HG02678 (cell line): ENCODE results near the gene FTL.
A peak's percentile ranks its signal among the peaks of the same experiment; 100 is the strongest.

ENCODE experiments used
- ATAC-seq: cut with Tn5 transposase; IDR thresholded peaks from one replicate; pipeline ENCODE4 v1.9.1; 2021; ENCODE audit warnings: mild to moderate bottlenecking, moderate library complexity; ENCODE audit not compliant: unreplicated experiment

The FTL gene

GRCh38 chr19:48945415-48945814 is 19.7 kb upstream of the FTL start:
- ATAC-seq = no peak

GRCh38 chr19:48945817-48946216 is 19.3 kb upstream of the FTL start:
- ATAC-seq = no peak

GRCh38 chr19:48946463-48947257 is 18.4 kb upstream of the FTL start:
- no peak for ATAC-seq

DNA sequence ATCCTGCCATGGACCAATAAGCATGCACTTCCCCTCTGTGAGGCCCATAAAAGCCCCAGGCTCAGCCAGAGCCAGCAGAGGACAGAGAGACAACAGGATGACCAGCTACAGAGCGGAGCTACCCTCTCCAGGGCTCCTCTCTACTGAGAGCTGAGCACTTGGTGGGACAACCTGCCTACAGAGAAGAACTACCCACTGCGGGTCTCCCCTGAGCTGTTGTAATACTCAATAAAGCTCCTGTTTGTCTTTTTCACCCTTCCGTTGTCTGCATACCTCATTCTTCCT is 17.9 kb upstream of the FTL start:
- no peak for ATAC-seq

DNA sequence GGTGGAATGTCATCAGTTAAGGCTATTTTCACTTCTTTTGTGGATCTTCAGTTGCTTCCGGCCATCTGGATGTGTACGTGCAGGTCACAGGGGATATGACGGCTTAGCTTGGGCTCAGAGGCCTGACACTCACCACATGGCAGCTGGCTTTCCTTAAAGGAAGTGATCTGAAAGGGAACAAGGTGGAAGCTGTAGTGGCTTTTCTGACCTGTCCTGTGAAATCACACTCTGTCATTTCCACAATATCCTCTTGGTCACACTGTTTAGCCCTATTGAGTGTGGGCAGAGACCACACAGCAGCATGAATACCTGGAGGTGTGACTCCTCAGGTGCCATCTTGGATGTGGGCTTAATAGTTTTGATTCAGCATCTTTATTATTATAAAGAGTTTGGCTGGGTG is 14.9 kb upstream of the FTL start:
- no peak for ATAC-seq

- no peak for ATAC-seq
Observed at GRCh38 chr19:48950830-48951519, 14.1 kb upstream of the FTL start.

GRCh38 chr19:48953141-48953540 is 12.0 kb upstream of the FTL start:
- no peak for ATAC-seq

GRCh38 chr19:48953990-48954594 is 11.0 kb upstream of the FTL start:
- no peak for ATAC-seq

- ATAC-seq = peak; percentile 91
Observed at GRCh38 chr19:48954595-48955307, 10.4 kb upstream of the FTL start, which contains the start of gene BAX. Gene BAX, plus strand, starts transcription at chr19:48954875. Its CDS starts 54 bp downstream, at chr19:48954929.

DNA sequence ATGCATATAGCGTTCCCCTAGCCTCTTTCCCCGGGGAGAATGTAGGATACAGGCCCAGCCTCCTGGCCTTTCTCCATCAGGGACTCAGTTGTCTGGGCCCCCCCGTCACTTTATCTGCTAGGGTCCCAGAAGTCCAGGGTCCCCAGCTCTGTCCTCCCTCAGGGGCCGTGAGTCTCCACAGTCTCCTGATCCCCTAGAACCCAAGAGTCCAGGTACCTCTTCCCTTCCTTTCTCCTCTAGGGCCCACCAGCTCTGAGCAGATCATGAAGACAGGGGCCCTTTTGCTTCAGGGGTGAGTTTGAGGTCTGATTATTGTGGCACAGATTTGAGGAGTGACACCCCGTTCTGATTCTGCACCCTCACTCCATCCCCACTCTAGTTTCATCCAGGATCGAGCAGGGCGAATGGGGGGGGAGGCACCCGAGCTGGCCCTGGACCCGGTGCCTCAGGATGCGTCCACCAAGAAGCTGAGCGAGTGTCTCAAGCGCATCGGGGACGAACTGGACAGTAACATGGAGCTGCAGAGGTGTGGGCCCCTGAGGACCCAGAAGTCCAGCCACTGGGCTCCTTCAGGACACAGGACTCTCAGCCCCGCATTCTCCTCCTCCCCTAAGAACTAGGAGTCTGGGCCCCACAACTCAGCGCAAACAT is 9.7 kb upstream of the FTL start:
- ATAC-seq = no peak

- no peak for ATAC-seq
Observed at GRCh38 chr19:48958006-48958405, 7.1 kb upstream of the FTL start.

DNA sequence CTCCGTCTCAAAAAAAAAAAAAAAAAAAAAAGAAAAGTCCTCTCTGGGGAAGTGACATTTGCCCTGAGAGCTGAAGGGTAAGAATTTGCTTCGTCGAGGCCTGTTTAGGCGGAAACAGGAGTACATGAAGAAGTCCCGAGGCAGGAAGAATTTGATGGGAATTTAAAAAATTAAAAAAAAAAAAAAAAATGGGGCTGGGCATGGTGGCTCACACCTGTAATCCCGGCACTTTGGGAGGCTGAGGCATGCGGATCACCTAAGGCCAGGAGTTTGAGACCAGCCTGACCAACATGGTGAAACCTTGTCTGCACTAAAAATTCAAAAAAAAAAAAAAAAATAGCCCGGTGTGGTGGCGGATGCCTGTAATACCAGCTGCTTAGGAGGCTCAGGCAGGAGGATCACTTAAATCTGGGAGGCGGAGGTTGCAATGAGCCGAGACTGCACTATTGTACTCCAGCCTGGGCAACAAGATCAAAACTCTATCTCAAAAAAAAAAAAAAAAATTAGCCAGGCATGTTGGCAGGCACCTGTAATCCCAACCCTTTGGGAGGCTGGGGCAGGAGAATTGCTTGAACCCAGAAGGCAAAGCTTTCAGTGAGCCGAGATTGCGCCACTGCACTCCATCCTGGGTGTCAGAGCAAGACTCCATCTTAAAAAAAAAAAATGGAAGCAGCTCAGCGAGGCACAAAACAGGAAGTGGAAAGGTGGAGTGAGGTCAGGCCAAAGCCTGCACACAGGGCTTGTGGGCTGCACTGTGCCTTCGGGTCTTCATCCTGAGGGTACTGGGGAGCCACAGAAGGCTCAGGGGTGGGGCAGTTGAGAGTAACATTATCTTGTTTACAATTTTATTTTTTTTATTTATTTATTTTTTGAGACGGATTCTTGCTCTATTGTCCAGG is 5.5 kb upstream of the FTL start:
- ATAC-seq = no peak

- ATAC-seq = no peak
Observed at GRCh38 chr19:48961051-48961649, 4.0 kb upstream of the FTL start.

GRCh38 chr19:48961673-48962028 is 3.5 kb upstream of the FTL start:
- ATAC-seq = no peak

DNA sequence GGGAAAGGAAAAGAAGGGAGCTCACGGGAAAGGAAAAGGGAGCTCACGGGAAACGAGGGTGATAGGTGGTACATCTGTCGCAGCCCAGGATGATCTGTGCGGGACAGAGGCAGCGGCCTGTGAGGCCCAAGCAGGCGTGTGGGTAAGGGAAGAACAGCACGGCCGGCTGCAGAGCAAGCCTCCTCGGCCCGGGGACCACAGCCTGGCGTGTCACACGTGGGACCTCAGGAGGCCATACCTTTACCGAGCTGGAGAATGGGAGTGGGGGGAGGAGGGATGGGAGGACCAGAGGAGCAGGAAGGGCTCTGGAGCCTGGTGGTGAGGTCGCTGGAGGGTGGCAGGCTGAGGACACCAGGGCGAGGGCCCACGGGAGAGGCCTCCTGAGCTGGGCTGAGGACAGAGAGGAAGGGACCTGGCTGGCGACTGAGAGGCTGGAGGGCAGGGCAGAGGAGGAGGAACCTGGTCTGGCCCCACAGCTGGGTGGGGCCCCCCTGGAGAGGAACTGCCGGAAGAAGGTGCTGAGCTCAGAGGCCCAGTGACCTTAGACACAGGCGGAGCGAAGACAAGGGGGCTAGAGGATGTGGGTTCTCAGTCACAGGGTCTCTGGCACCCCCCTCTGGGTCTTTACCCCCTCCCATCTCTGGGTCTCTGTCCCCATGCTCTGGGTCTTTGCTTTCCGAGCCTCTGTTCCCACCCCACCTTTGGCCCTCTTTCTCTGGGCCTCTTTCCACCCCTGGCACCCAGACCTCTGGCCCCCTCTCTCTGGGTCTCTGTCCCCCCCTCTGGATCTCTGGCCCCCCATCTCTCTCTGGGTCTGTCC is 2.9 kb upstream of the FTL start:
- peak; percentile 41 for ATAC-seq

- ATAC-seq = no peak
Observed at GRCh38 chr19:48962849-48963165, 2.3 kb upstream of the FTL start.

- no peak for ATAC-seq
Observed at GRCh38 chr19:48963371-48964204, 1.5 kb upstream of the FTL start.
